Activated CD4-positive, alpha-beta T cell treated with anti-CD3 and anti-CD28 coated beads for 36 hours (primary cell): ENCODE measurements around the gene CNGB1. TPM values are rescaled to one million over a fixed set of nuclear protein-coding genes. Genes with fewer than 3 reads are reported as not detected.

Experiments
- ATAC-seq: fragments of 200-7000 bp; cut with Tn5 transposase; one replicate; pipeline ENCODE4 v1.10.0; 2021; ENCODE audit warnings: mild to moderate bottlenecking, moderate library complexity
- CTCF ChIA-PET: fragments of 350-600 bp; sonication (Branson Sonifier 250); formaldehyde crosslinking; loops from one replicate; lab custom pipeline; 2021; ENCODE audit warnings: antibody characterized with exemption; lab: Charles Lee
- POLR2A ChIA-PET: fragments of 350-600 bp; sonication (Branson Sonifier 250); formaldehyde crosslinking; loops from one replicate; lab custom pipeline; 2021; ENCODE audit warnings: antibody characterized with exemption, inconsistent platforms; lab: Charles Lee
- DNase-seq: peaks from one replicate; pipeline ENCODE4 v3.0.0-alpha.2; 2020
- H3K27ac Mint-ChIP-seq: one replicate; pipeline ENCODE4 v1.8.0; 2021; ENCODE audit warnings: mixed read lengths
- H3K27me3 Mint-ChIP-seq: one replicate; pipeline ENCODE4 v1.8.0; 2021; ENCODE audit warnings: mixed read lengths
- H3K36me3 Mint-ChIP-seq: one replicate; pipeline ENCODE4 v1.8.0; 2021; ENCODE audit warnings: low read depth, mixed read lengths
- H3K4me1 Mint-ChIP-seq: one replicate; pipeline ENCODE4 v1.8.0; 2021; ENCODE audit warnings: mixed read lengths
- H3K4me3 Mint-ChIP-seq: one replicate; pipeline ENCODE4 v1.8.0; 2021; ENCODE audit warnings: mild to moderate bottlenecking, moderate library complexity, mixed read lengths
- H3K9me3 Mint-ChIP-seq: one replicate; pipeline ENCODE4 v1.8.0; 2021; ENCODE audit warnings: low read depth, mixed read lengths
- intact Hi-C, 2 experiments: fragments of 100-400 bp; cut with DNase I in 1 of 2; cut with micrococcal nuclease in 1 of 2; formaldehyde crosslinking; loops; one replicate each; pipeline versions ENCODE4 v1.14.2 to v1.15.1; 2022 to 2024; cut with DNase I, micrococcal nuclease
- total RNA-seq, 2 experiments: library from RNA; stranded (reverse); gene quantifications; one replicate each; pipeline ENCODE4 v1.2.3, GENCODE V29; 2021

Gene CNGB1
- total RNA-seq, 2 experiments from 2014 or later: not detected

GRCh38 chr16:57976331-57976796 lies 5.4 kb upstream of the CNGB1 start:
- H3K4me3 Mint-ChIP-seq: no peak overlapping the region
- H3K27me3 Mint-ChIP-seq: no peaks in the 10 kb centered on the region
- H3K27ac Mint-ChIP-seq: no peak overlapping the region
- ChIA-PET POLR2A (no interaction called here), CTCF (interaction anchor here (1.2 to 1.3 kb wide), 2 partner anchors 16 to 45 kb away, joined by 3 to 4 read pairs; no protein-coding TSS in a partner anchor)
- no peaks in the 10 kb centered on the region for H3K36me3 Mint-ChIP-seq
- no peak for ATAC-seq
- H3K4me1 Mint-ChIP-seq: no peaks in the 10 kb centered on the region
- no peaks in the 10 kb centered on the region for H3K9me3 Mint-ChIP-seq
- intact Hi-C loops: no loop called here
- DNase-seq: no peak

GRCh38 chr16:57972306-57972705 lies 1.4 kb upstream of the CNGB1 start:
- no peak for ATAC-seq
- DNase-seq: no peak
- no peak overlapping the region for H3K4me3 Mint-ChIP-seq
- H3K27ac Mint-ChIP-seq: no peak overlapping the region
- ChIA-PET POLR2A (no interaction called here), CTCF (no interaction called here)
- no peaks in the 10 kb centered on the region for H3K36me3 Mint-ChIP-seq
- no peaks in the 10 kb centered on the region for H3K27me3 Mint-ChIP-seq
- intact Hi-C loops: loop anchor here in 1 of 2 experiments (1.0 kb wide), 1 partner anchor 28 kb away; no protein-coding TSS in a partner anchor
- no peaks in the 10 kb centered on the region for H3K9me3 Mint-ChIP-seq
- H3K4me1 Mint-ChIP-seq: no peaks in the 10 kb centered on the region

GRCh38 chr16:57971848-57972247 lies 920 bp upstream of the CNGB1 start:
- intact Hi-C loops: loop anchor here in 1 of 2 experiments (1.0 kb wide), 1 partner anchor 28 kb away; no protein-coding TSS in a partner anchor
- Mint-ChIP-seq H3K4me1 (no peaks in the 10 kb centered on the region), H3K4me3 (no peak overlapping the region), H3K27ac (no peak overlapping the region), H3K27me3 (no peaks in the 10 kb centered on the region), H3K36me3 (no peaks in the 10 kb centered on the region), H3K9me3 (no peaks in the 10 kb centered on the region)
- CTCF ChIA-PET: no interaction called here
- POLR2A ChIA-PET: no interaction called here
- DNase-seq (no peak), ATAC-seq (no peak)

- Mint-ChIP-seq H3K36me3 (no peaks in the 10 kb centered on the region), H3K4me3 (no peak overlapping the region), H3K27me3 (no peaks in the 10 kb centered on the region), H3K27ac (no peak overlapping the region), H3K9me3 (no peaks in the 10 kb centered on the region), H3K4me1 (no peaks in the 10 kb centered on the region)
- DNase-seq (no peak), ATAC-seq (no peak)
- intact Hi-C loops: no loop called here
- POLR2A ChIA-PET: no interaction called here
- CTCF ChIA-PET: interaction anchor here (0.6 to 1.0 kb wide), 3 partner anchors 31 to 826 kb away, joined by 3 read pairs; partner anchors contain the start of gene USB1
Observed at GRCh38 chr16:57970319-57970718, 609 bp downstream of the CNGB1 start.

GRCh38 chr16:57969451-57970123 lies 1.3 kb downstream of the CNGB1 start:
- ATAC-seq: no peak
- CTCF ChIA-PET: interaction anchor here (0.6 to 0.7 kb wide), 3 partner anchors 31 to 825 kb away, joined by 3 read pairs; no protein-coding TSS in a partner anchor
- H3K9me3 Mint-ChIP-seq: no peaks in the 10 kb centered on the region

GRCh38 chr16:57967916-57968315 lies 3.0 kb downstream of the CNGB1 start:
- ATAC-seq: no peak
- Mint-ChIP-seq H3K27me3 (no peaks in the 10 kb centered on the region), H3K4me1 (no peaks in the 10 kb centered on the region), H3K36me3 (no peaks in the 10 kb centered on the region), H3K27ac (no peak overlapping the region), H3K4me3 (no peak overlapping the region), H3K9me3 (no peaks in the 10 kb centered on the region)
- POLR2A ChIA-PET: no interaction called here
- intact Hi-C loops: no loop called here
- CTCF ChIA-PET: interaction anchor here (0.6 kb wide), 1 partner anchor 95 kb away, joined by 3 read pairs; no protein-coding TSS in a partner anchor
- DNase-seq: no peak

More at GRCh38 chr16:57969451-57970123, 1.3 kb downstream of the CNGB1 start:
- Mint-ChIP-seq H3K27ac (no peak overlapping the region), H3K4me1 (no peaks in the 10 kb centered on the region), H3K4me3 (no peak overlapping the region), H3K27me3 (no peaks in the 10 kb centered on the region), H3K36me3 (no peaks in the 10 kb centered on the region)
- no peak for DNase-seq
- POLR2A ChIA-PET: no interaction called here
- intact Hi-C loops: no loop called here

- ChIA-PET POLR2A (no interaction called here), CTCF (interaction anchor here (1.3 kb wide), 1 partner anchor 12 kb away, joined by 5 read pairs; no protein-coding TSS in a partner anchor)
- no peaks in the 10 kb centered on the region for H3K36me3 Mint-ChIP-seq
- no peak overlapping the region for H3K27ac Mint-ChIP-seq
- no peaks in the 10 kb centered on the region for H3K9me3 Mint-ChIP-seq
- DNase-seq (no peak), ATAC-seq (no peak)
- H3K4me1 Mint-ChIP-seq: no peaks in the 10 kb centered on the region
- no peaks in the 10 kb centered on the region for H3K27me3 Mint-ChIP-seq
- intact Hi-C loops: no loop called here
- no peak overlapping the region for H3K4me3 Mint-ChIP-seq
Observed at GRCh38 chr16:57966986-57967385, 3.9 kb downstream of the CNGB1 start.

GRCh38 chr16:57966204-57966771 lies 4.6 kb downstream of the CNGB1 start:
- intact Hi-C loops: no loop called here
- Mint-ChIP-seq H3K9me3 (no peaks in the 10 kb centered on the region), H3K27ac (no peak overlapping the region), H3K4me1 (no peaks in the 10 kb centered on the region), H3K4me3 (no peak overlapping the region), H3K27me3 (no peaks in the 10 kb centered on the region), H3K36me3 (no peaks in the 10 kb centered on the region)
- ChIA-PET POLR2A (no interaction called here), CTCF (interaction anchor here (0.7 to 1.3 kb wide), 3 partner anchors 13 to 633 kb away, joined by 3 to 5 read pairs (median 3); no protein-coding TSS in a partner anchor)
- ATAC-seq (no peak), DNase-seq (no peak)

- ATAC-seq: no peak
- H3K36me3 Mint-ChIP-seq: no peaks in the 10 kb centered on the region
- no peak overlapping the region for H3K27ac Mint-ChIP-seq
- ChIA-PET POLR2A (no interaction called here), CTCF (no interaction called here)
- H3K4me1 Mint-ChIP-seq: no peaks in the 10 kb centered on the region
- no peak overlapping the region for H3K4me3 Mint-ChIP-seq
- H3K27me3 Mint-ChIP-seq: no peaks in the 10 kb centered on the region
- H3K9me3 Mint-ChIP-seq: no peaks in the 10 kb centered on the region
- intact Hi-C loops: no loop called here
- DNase-seq: no peak
Observed at GRCh38 chr16:57964157-57964700, 6.7 kb downstream of the CNGB1 start.

- no peak overlapping the region for H3K4me3 Mint-ChIP-seq
- ChIA-PET CTCF (no interaction called here), POLR2A (no interaction called here)
- ATAC-seq (no peak), DNase-seq (no peak)
- H3K36me3 Mint-ChIP-seq: no peaks in the 10 kb centered on the region
- intact Hi-C loops: no loop called here
- H3K27ac Mint-ChIP-seq: no peak overlapping the region
- H3K4me1 Mint-ChIP-seq: no peaks in the 10 kb centered on the region
- H3K27me3 Mint-ChIP-seq: no peaks in the 10 kb centered on the region
- no peaks in the 10 kb centered on the region for H3K9me3 Mint-ChIP-seq
Observed at GRCh38 chr16:57962756-57963155, 8.2 kb downstream of the CNGB1 start.

GRCh38 chr16:57962046-57962445 lies 8.9 kb downstream of the CNGB1 start:
- Mint-ChIP-seq H3K27ac (no peak overlapping the region), H3K4me3 (no peak overlapping the region), H3K27me3 (no peaks in the 10 kb centered on the region), H3K4me1 (no peaks in the 10 kb centered on the region), H3K9me3 (no peaks in the 10 kb centered on the region), H3K36me3 (no peaks in the 10 kb centered on the region)
- ChIA-PET POLR2A (no interaction called here), CTCF (interaction anchor here (0.5 to 0.9 kb wide), 2 partner anchors 56 to 67 kb away, joined by 3 read pairs; no protein-coding TSS in a partner anchor)
- ATAC-seq (no peak), DNase-seq (no peak)
- intact Hi-C loops: no loop called here
